Vagina (tissue), 2 donors: ENCODE results near the gene DYRK1A.

Experiments used
- POLR2A ChIP-seq, 2 donors: fragments of 450-650 bp; IDR thresholded peaks; one replicate each; pipeline ENCODE4 v1.6.1; 2017; ENCODE audit warnings: antibody characterized with exemption in 2 of 2, mild to moderate bottlenecking in 2 of 2, moderate library complexity in 2 of 2
- POLR2AphosphoS5 ChIP-seq, 2 donors: sonication (generic); formaldehyde crosslinking; IDR thresholded peaks; one replicate each; pipeline ENCODE4 v1.9.0; 2017; ENCODE audit warnings: antibody characterized with exemption in 2 of 2, mild to moderate bottlenecking in 2 of 2, low read depth in 1 of 2; ENCODE audit not compliant: insufficient read depth in 1 of 2
- TF ChIP-seq, protein P1 (sequence below), 3 experiments: fragments of 450-650 bp in 2 of 3; fragments of 200-600 bp in 1 of 3; sonication (generic) in 1 of 3; IDR thresholded peaks; one replicate each; pipeline ENCODE4 v1.5.1; 2017 to 2019; ENCODE audit warnings: antibody characterized with exemption in 3 of 3, mild to moderate bottlenecking in 2 of 3, moderate library complexity in 2 of 3

DNA sequence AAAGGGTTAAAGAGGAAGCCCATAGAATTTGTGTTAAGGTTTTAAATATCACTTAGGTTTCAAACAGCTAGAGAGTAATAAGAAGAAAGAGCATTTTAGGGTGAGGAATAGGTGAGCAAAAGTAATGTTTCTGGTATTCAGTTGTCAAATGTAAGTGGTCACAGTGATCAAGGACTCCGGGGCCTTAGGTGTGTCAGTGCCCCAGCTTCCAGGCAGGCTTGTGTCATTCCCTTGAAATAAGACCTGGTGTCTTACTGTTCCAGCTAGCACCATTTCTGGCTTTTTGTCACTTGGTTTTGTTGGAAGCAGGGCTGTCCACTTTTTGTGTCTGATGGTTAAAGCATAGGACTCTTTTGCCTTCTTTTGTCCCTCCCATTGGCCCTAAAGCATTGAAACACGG lies 69.6 kb downstream of the DYRK1A start:
- TF ChIP-seq, protein P1, sequence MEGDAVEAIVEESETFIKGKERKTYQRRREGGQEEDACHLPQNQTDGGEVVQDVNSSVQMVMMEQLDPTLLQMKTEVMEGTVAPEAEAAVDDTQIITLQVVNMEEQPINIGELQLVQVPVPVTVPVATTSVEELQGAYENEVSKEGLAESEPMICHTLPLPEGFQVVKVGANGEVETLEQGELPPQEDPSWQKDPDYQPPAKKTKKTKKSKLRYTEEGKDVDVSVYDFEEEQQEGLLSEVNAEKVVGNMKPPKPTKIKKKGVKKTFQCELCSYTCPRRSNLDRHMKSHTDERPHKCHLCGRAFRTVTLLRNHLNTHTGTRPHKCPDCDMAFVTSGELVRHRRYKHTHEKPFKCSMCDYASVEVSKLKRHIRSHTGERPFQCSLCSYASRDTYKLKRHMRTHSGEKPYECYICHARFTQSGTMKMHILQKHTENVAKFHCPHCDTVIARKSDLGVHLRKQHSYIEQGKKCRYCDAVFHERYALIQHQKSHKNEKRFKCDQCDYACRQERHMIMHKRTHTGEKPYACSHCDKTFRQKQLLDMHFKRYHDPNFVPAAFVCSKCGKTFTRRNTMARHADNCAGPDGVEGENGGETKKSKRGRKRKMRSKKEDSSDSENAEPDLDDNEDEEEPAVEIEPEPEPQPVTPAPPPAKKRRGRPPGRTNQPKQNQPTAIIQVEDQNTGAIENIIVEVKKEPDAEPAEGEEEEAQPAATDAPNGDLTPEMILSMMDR (IDR thresholded peaks at IDR 0.05) = no peak
- TF ChIP-seq POLR2AphosphoS5 (IDR thresholded peaks at IDR 0.05; ENCODE audit: insufficient read depth in 1 of 2, low read depth in 1 of 2) (no peak), POLR2A (IDR thresholded peaks at IDR 0.05) (no peak)
